Measurements from ENCODE around the gene PSMB10.

DNA sequence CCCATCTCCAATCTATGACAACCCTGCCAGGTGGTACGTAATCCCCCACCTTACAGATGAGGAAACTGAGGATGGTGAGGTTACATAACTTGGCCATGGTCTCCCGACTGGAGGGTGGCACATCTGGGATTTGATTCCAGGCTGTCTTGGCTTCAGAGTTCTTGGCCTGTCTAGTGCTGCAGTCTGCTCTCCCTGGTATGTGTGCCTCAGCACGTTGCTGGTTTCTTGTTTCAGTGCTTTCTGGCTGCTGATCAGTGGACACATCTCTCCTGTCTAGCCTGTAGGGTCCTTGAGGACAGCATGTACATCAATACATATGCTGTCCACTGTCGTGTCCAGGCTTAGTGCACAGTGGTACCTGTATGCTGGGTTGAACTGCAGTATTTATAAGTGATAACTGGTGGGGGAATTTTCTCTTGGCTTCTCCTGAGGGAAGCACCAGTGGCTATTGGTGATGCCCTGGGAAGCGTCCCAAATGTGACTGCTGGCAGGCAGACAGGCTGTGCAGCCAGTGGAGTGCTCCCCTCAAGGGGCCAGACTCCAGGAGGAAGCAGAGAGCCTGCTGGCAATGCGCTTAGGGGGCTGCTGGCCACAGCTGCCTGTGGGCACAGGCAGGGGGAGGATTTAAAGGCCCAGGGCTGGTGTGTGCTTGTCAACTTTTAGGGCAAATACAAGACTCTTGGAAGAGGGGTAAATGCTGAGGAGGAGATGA is 19.4 kb downstream of the PSMB10 start:
- TF ChIP-seq, protein P1, sequence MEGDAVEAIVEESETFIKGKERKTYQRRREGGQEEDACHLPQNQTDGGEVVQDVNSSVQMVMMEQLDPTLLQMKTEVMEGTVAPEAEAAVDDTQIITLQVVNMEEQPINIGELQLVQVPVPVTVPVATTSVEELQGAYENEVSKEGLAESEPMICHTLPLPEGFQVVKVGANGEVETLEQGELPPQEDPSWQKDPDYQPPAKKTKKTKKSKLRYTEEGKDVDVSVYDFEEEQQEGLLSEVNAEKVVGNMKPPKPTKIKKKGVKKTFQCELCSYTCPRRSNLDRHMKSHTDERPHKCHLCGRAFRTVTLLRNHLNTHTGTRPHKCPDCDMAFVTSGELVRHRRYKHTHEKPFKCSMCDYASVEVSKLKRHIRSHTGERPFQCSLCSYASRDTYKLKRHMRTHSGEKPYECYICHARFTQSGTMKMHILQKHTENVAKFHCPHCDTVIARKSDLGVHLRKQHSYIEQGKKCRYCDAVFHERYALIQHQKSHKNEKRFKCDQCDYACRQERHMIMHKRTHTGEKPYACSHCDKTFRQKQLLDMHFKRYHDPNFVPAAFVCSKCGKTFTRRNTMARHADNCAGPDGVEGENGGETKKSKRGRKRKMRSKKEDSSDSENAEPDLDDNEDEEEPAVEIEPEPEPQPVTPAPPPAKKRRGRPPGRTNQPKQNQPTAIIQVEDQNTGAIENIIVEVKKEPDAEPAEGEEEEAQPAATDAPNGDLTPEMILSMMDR (IDR thresholded peaks at IDR 0.05) = no peak
- TF ChIP-seq POLR2A (IDR thresholded peaks at IDR 0.05) = no peak
